SW 1271 (cell line): ENCODE measurements around the gene MAS1.
"Not testable (repeated sequence)": the region's sequence is repeated elsewhere in the genome, so short reads cannot be mapped to it uniquely, and the experiment has no call there.

Source experiments
- DNase-seq, 2 experiments: peaks; one replicate each; lab custom pipeline; 2025; lab: John Stamatoyannopoulos, UW

Gene MAS1

GRCh38 chr6:159919011-159919511, 28.3 kb downstream of the MAS1 start:
- DNase-seq, result no peak

GRCh38 chr6:159919800-159920199, 29.0 kb downstream of the MAS1 start:
- DNase-seq, result no peak

DNA sequence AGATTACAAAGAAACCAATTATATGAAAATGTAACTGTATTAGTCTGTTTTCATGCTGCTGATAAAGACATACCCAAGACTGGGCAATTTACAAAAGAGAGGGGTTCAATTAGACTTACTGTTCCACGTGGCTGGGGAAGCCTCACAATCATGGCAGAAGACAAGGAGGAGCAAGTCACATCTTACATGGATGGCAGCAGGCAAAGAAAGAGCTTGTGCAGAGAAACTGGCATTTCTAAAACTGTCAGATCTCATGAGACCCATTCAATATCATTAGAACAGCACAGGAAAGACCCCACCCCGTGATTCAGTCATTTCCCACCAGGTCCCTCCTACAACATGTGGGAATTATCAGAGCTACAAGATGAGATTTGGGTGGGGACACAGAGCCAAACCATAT, 33.4 kb downstream of the MAS1 start:
- not testable (repeated sequence) for DNase-seq

DNA sequence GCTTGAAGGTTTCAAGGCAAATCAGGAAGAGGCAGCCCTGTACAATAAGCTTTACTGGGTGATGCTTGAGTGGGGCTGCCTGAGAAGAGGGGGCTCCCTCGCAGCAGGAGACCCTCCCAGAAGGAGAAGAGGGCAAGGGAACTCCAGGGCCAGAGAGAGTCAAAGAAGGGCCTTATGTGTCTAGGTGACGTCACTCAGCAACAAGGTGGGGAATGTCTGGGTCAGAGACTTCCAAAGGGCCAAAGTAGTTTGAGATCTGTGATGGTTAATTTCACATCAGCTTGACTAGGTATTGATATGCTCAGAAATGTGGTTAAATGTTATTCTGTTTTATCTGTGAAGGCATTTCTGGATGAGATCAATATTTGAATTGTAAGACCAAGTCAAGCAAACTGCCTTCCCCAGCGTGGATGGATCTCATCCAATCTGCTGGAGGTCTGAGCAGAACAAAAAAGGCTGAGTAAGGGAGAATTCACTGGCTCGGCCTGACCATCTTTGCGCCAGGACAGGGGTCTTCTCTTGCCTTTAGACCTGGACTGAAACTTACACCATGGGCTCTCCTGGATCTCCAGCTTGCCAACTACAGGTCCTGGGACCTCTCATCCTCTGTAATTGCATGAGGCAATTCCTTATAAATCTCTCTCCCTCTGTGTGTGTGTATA, 35.9 kb downstream of the MAS1 start:
- DNase-seq, result no peak

DNA sequence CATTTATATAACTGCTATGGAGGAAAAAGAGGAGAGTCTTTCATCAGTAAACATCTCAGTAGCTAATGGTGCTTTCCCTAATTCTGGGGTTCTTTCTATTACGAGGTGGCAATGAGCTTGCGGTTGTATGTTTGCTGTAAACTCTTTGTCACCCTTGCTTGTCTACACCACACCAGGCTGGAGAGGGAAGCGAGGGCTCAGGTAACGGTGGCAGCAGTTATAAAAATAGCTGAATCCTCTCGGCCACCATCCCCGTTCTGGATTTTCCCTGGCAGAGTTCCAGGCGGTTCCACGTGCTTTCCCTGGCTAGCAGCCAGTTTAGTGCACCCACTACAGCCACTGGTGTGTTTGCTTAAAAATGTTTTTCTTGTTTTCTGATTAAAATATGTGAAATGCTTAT, 39.0 kb downstream of the MAS1 start:
- no peak for DNase-seq

DNA sequence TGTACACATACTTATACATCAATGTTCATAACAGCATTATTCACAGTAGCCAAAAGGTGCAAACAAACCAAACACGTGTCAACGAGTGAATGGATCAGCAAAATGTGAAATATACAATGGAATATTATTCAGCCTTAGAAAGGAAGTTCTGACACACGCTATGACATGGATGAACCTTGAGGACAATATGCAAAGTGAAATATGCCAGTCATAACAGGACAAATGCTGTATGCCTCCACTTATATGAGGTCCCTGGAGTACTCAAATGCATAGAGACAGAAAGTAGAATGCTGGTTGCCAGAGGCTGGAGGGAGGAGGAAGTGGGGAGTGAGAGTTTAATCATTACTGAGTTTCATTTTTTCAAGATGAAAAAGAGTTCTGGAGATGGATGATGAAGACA, 40.3 kb downstream of the MAS1 start:
- DNase-seq, result no peak

GRCh38 chr6:159931846-159932245, 41.1 kb downstream of the MAS1 start:
- DNase-seq, result no peak

DNA sequence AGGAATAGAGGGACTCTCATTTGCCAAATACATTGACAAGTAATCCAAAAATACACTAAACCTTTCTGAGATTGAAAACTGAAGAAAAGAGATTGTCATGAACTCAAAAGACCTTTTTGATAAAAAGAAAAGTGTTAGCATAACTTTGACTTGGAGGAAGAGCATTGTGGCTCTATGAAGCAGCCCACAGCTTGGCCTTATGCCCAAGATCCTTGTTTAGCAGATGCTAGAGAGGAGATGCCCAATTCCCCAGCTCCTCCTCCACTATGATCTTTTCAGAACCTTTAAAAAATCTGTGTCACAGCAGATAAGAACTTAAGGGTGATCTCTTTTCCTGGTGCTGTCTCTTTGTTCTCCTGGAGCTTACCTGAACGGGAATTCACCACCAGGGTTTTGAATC, 42.3 kb downstream of the MAS1 start:
- no peak for DNase-seq

DNA sequence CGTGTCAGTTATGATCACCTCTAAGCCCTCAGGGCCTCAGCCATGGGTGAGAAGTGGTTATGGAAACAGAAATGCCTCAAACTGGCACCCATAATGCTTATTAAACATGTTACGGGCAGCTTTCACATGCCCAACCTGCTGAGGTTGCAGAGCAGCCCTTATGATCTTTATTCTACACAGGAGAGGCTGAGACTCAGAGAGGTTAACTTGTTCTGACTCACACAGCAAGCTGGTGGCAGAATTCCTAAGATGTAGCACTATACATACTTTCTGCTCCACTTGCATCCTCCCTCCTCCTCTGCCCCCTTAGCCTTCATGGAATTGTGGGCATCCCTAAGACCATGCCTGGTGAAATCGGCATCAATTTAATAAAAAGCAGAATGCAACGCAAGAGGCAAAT, 43.4 kb downstream of the MAS1 start:
- no peak for DNase-seq

- no peak for DNase-seq
Observed at GRCh38 chr6:159935065-159935464, 44.3 kb downstream of the MAS1 start.

DNA sequence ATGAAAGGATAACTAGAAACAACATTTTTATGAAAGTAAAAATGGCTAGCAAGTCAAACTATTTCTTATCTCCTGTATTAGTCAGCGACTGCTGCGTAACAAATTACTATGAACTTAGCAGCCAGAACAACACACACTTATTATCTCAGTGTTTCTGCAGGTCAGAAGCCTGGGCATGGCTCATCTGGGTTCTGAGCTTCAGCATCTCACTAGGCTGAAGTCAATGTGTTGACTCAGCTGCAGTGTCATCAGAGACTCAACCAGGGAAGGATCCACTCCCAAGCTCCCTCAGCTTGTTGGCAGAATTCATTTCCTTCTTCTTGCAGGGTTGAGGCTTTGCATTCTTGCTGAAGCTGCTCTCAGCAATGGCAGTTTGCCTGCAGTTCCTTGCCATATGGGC, 44.8 kb downstream of the MAS1 start:
- no peak for DNase-seq

DNA sequence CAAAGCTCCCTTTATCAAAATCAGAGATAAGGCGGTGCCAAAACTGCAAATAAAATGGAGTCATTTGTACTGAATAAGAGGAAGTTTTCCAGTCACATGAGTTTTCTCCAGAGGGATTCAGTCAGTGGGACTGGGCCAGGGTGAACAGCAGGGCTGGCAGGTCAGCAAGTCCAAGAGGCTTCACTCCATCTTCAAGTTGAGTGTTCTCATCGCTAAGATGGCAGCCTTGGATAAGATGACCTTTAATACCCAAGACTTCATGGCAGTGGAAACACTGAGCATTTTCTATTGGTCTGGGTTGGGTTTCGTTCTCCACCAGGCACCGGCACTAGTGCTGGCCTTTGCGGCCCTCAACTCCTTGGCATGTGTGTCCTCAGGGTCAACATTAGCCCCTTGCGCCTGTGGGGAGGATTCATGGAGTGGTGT, 48.8 kb downstream of the MAS1 start:
- no peak for DNase-seq
